HG03064 (cell line): ENCODE measurements around the gene N4BP2.

Source experiments
- ATAC-seq: cut with Tn5 transposase; IDR thresholded peaks from one replicate; pipeline ENCODE4 v1.9.1; 2021; ENCODE audit warnings: low read depth; ENCODE audit not compliant: unreplicated experiment

The N4BP2 gene

GRCh38 chr4:40190465-40190864 lies 133.8 kb downstream of the N4BP2 start:
- no peak for ATAC-seq

- ATAC-seq: no peak
Measured at GRCh38 chr4:40190880-40191815, 134.5 kb downstream of the N4BP2 start.

- peak; percentile 39 for ATAC-seq
Measured at GRCh38 chr4:40192114-40193015, 135.7 kb downstream of the N4BP2 start.

GRCh38 chr4:40193016-40193571 lies 136.4 kb downstream of the N4BP2 start:
- peak; percentile 31 for ATAC-seq

GRCh38 chr4:40193578-40193977 lies 136.9 kb downstream of the N4BP2 start:
- no peak for ATAC-seq

GRCh38 chr4:40194602-40195161 lies 138.0 kb downstream of the N4BP2 start:
- ATAC-seq: no peak

GRCh38 chr4:40195182-40196177 lies 138.8 kb downstream of the N4BP2 start:
- ATAC-seq: no peak

GRCh38 chr4:40196272-40196671 lies 139.6 kb downstream of the N4BP2 start:
- no peak for ATAC-seq

GRCh38 chr4:40196724-40197281 lies 140.2 kb downstream of the N4BP2 start, which contains the start of gene RHOH:
TSS of gene RHOH (plus strand) at chr4:40197031. CDS start at chr4:40243387, 46,356 bp downstream.
- ATAC-seq: no peak

- ATAC-seq: no peak
Measured at GRCh38 chr4:40197879-40198689, 141.4 kb downstream of the N4BP2 start.

GRCh38 chr4:40199179-40199670 lies 142.6 kb downstream of the N4BP2 start:
- no peak for ATAC-seq

- ATAC-seq: peak; percentile 41
Measured at GRCh38 chr4:40199999-40200874, 143.6 kb downstream of the N4BP2 start.

GRCh38 chr4:40200875-40201801 lies 144.5 kb downstream of the N4BP2 start:
- ATAC-seq: no peak

GRCh38 chr4:40201898-40202297 lies 145.2 kb downstream of the N4BP2 start:
- no peak for ATAC-seq

- no peak for ATAC-seq
Measured at GRCh38 chr4:40202474-40202873, 145.8 kb downstream of the N4BP2 start.
